IPS-11a (cell line): ENCODE data around the gene CD3G.
A peak's percentile ranks its signal among the peaks of the same experiment; 100 is the strongest.

Experiments
- H3K4me3 ChIP-seq: one replicate; pipeline ENCODE4 v1.5.1; 2013; ENCODE audit warnings: low read depth, low read length, control low read depth

Gene CD3G

GRCh38 chr11:118322721-118323120, 21.4 kb upstream of the CD3G start:
- H3K4me3 ChIP-seq, result no peak overlapping the region

GRCh38 chr11:118325283-118325682, 18.9 kb upstream of the CD3G start:
- H3K4me3 ChIP-seq, result no peak overlapping the region

GRCh38 chr11:118328745-118329144, 15.4 kb upstream of the CD3G start:
- H3K4me3 ChIP-seq, result no peak overlapping the region

- no peak overlapping the region for H3K4me3 ChIP-seq
Observed at GRCh38 chr11:118334745-118335144, 9.4 kb upstream of the CD3G start.

- H3K4me3 ChIP-seq, result no peak overlapping the region
Observed at GRCh38 chr11:118338637-118339061, 5.5 kb upstream of the CD3G start.

- H3K4me3 ChIP-seq, result no peak overlapping the region
Observed at GRCh38 chr11:118339281-118339961, 4.7 kb upstream of the CD3G start.

- H3K4me3 ChIP-seq, result no peak overlapping the region
Observed at GRCh38 chr11:118340449-118340848, 3.7 kb upstream of the CD3G start.

- H3K4me3 ChIP-seq, result no peak overlapping the region
Observed at GRCh38 chr11:118341261-118341660, 2.9 kb upstream of the CD3G start.

GRCh38 chr11:118341815-118342489, 2.2 kb upstream of the CD3G start:
- H3K4me3 ChIP-seq, result no peak overlapping the region

- H3K4me3 ChIP-seq, result no peak within 1 kb of the TSS
Observed at GRCh38 chr11:118342503-118343161, 1.5 kb upstream of the CD3G start, which contains the start of gene CD3D. CD3D (minus strand) TSS chr11:118342705; CDS start chr11:118342607, 98 bp downstream.

- H3K4me3 ChIP-seq, result no peak overlapping the region
Observed at GRCh38 chr11:118343248-118343647, 896 bp upstream of the CD3G start.

GRCh38 chr11:118349475-118349874, 5.3 kb downstream of the CD3G start:
- no peak overlapping the region for H3K4me3 ChIP-seq

- H3K4me3 ChIP-seq, result no peak overlapping the region
Observed at GRCh38 chr11:118353084-118353710, 9.1 kb downstream of the CD3G start.

- no peak overlapping the region for H3K4me3 ChIP-seq
Observed at GRCh38 chr11:118358071-118358470, 13.9 kb downstream of the CD3G start.

GRCh38 chr11:118359295-118359958, 15.3 kb downstream of the CD3G start, which contains the start of gene UBE4A:
UBE4A (plus strand) TSS chr11:118359600; CDS start chr11:118365081, 5,481 bp downstream.
- H3K4me3 ChIP-seq, result peak within 1 kb of the TSS; percentile 78

GRCh38 chr11:118364956-118365615, 20.9 kb downstream of the CD3G start:
- no peak overlapping the region for H3K4me3 ChIP-seq

GRCh38 chr11:118366287-118366686, 22.1 kb downstream of the CD3G start:
- H3K4me3 ChIP-seq, result no peak overlapping the region

GRCh38 chr11:118370774-118371173, 26.6 kb downstream of the CD3G start:
- H3K4me3 ChIP-seq, result no peak overlapping the region

GRCh38 chr11:118373263-118373662, 29.1 kb downstream of the CD3G start:
- H3K4me3 ChIP-seq, result no peak overlapping the region

- H3K4me3 ChIP-seq, result no peak overlapping the region
Observed at GRCh38 chr11:118373871-118374270, 29.7 kb downstream of the CD3G start.
